ENCODE results near the gene SKOR1.
A peak's percentile ranks its signal among the peaks of the same experiment; 100 is the strongest.

DNA sequence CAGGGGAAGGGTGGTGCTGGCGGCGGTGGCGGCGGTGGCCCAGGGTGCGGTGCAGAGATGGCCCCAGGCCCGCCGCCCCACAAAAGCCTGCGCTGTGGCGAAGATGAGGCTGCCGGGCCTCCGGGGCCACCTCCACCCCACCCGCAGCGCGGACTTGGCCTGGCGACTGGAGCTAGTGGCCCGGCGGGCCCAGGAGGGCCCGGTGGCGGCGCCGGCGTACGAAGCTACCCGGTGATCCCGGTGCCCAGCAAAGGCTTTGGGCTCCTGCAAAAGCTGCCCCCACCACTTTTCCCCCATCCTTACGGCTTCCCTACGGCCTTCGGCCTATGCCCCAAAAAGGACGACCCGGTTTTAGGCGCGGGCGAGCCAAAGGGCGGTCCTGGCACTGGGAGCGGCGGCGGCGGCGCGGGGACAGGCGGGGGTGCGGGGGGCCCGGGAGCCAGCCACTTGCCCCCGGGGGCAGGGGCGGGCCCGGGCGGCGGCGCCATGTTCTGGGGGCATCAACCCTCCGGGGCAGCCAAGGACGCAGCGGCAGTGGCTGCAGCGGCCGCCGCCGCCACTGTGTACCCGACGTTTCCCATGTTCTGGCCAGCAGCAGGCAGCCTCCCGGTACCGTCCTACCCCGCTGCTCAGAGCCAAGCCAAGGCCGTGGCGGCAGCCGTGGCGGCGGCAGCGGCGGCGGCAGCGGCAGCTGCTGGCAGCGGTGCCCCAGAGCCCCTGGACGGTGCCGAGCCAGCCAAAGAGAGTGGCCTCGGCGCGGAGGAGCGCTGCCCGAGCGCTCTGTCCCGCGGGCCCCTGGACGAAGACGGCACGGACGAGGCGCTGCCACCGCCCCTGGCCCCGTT, 1.6 kb downstream of the SKOR1 start:
- TF ChIP-seq, protein P1, sequence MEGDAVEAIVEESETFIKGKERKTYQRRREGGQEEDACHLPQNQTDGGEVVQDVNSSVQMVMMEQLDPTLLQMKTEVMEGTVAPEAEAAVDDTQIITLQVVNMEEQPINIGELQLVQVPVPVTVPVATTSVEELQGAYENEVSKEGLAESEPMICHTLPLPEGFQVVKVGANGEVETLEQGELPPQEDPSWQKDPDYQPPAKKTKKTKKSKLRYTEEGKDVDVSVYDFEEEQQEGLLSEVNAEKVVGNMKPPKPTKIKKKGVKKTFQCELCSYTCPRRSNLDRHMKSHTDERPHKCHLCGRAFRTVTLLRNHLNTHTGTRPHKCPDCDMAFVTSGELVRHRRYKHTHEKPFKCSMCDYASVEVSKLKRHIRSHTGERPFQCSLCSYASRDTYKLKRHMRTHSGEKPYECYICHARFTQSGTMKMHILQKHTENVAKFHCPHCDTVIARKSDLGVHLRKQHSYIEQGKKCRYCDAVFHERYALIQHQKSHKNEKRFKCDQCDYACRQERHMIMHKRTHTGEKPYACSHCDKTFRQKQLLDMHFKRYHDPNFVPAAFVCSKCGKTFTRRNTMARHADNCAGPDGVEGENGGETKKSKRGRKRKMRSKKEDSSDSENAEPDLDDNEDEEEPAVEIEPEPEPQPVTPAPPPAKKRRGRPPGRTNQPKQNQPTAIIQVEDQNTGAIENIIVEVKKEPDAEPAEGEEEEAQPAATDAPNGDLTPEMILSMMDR (IDR thresholded peaks at IDR 0.05) = no peak
- TF ChIP-seq, protein P2, sequence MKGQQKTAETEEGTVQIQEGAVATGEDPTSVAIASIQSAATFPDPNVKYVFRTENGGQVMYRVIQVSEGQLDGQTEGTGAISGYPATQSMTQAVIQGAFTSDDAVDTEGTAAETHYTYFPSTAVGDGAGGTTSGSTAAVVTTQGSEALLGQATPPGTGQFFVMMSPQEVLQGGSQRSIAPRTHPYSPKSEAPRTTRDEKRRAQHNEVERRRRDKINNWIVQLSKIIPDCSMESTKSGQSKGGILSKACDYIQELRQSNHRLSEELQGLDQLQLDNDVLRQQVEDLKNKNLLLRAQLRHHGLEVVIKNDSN (CRISPR knock-in tag; IDR thresholded peaks at IDR 0.05) = 0 out of 2 replicates have a peak, but pooled peaks have one; percentile 5
- TF ChIP-seq CREB1 (CRISPR knock-in tag; IDR thresholded peaks at IDR 0.05) = no peak
- TF ChIP-seq, protein P3, sequence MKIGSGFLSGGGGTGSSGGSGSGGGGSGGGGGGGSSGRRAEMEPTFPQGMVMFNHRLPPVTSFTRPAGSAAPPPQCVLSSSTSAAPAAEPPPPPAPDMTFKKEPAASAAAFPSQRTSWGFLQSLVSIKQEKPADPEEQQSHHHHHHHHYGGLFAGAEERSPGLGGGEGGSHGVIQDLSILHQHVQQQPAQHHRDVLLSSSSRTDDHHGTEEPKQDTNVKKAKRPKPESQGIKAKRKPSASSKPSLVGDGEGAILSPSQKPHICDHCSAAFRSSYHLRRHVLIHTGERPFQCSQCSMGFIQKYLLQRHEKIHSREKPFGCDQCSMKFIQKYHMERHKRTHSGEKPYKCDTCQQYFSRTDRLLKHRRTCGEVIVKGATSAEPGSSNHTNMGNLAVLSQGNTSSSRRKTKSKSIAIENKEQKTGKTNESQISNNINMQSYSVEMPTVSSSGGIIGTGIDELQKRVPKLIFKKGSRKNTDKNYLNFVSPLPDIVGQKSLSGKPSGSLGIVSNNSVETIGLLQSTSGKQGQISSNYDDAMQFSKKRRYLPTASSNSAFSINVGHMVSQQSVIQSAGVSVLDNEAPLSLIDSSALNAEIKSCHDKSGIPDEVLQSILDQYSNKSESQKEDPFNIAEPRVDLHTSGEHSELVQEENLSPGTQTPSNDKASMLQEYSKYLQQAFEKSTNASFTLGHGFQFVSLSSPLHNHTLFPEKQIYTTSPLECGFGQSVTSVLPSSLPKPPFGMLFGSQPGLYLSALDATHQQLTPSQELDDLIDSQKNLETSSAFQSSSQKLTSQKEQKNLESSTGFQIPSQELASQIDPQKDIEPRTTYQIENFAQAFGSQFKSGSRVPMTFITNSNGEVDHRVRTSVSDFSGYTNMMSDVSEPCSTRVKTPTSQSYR (CRISPR knock-in tag; IDR thresholded peaks at IDR 0.05) = no peak

Data from WTC11 (cell line).